GM19193 (cell line): Measurements from ENCODE around the gene OXSR1.

Experiments
- POLR2A ChIP-seq: IDR thresholded peaks from 4 replicates; pipeline ENCODE4 v1.6.1; 2011; ENCODE audit not compliant: insufficient read depth, insufficient read length; ENCODE audit errors: extremely low read depth

OXSR1 gene

DNA sequence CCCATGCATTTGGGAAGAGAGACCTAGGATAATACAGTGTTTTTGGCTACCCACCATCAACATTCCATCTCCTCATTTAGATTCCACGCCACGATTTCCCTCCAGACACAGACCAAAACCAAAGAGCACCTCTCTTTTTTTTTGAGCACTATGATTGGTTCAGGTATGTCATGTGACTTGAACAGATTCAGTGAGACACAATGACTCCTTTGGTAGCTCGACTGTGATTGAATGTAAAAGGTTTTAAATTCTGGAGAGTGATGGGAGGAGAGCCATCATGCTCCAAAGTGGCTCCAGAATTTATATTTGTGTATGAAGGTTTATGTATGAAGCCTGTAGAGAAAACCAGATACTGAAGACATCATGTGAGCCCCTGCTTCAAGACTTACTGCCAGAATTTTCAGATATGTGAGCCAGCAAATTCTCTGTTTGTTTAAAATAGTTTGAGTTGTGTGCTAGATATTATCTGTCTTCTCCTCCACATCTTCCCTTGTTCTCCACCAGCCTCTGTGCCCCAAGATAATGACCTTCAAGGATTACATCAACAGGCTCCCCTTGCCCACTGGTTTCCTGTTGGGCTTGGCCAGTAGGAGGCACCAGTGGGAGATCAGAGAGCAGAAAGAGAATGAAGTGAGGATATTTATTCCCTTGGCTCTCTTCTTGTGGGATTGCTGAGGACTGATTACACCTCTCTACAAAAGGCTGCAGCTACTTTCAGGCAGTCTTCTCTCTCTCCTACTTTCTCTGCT lies 14.4 kb upstream of the OXSR1 start:
- no peak for TF ChIP-seq POLR2A

DNA sequence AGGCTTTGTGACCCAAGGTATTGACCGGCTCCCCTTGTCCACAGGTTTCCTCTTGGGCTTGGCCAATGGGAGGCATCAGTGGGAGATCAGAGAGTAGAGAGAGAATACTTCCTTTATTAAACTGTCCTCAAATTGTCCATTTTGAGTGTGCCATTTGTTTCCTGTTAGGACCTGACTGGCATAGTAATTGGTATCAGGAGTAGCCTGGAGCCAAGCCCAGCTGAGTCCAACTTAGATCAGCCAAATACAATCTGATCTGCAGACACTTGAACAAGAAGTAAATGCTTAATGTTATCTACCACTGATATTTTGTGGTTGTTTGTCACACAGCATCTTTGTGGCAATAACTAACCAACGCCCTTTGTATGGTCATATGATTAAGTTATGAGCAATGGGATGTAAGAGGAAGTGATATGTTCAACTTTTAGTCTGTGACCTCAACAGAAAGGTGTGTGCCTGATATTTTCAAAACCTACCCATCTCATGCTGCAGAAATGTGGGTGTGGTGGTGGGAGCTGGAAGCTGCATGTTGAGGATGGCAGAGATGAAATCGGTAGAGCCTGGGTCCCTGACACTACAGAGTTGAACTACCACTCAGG lies 13.6 kb upstream of the OXSR1 start:
- TF ChIP-seq POLR2A: no peak

DNA sequence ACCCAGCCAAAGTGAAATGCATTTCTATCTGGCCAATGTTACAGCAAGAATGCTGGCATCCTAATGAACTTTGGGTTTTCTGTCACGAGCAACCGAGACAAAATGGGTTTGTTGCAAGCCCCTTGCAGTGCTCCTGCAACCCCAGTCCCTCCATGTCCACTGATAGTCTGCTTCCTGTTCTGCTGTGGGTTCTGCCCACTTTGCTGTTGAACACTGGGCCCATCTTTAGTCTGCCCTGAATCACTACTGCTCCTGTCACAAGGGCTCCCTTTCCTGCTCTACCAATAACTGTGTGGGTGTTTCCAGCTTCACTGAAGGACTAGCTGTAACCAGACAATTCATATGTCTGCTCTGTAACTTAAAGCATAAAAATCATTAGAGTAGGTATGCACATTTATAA lies 12.7 kb upstream of the OXSR1 start:
- no peak for TF ChIP-seq POLR2A

DNA sequence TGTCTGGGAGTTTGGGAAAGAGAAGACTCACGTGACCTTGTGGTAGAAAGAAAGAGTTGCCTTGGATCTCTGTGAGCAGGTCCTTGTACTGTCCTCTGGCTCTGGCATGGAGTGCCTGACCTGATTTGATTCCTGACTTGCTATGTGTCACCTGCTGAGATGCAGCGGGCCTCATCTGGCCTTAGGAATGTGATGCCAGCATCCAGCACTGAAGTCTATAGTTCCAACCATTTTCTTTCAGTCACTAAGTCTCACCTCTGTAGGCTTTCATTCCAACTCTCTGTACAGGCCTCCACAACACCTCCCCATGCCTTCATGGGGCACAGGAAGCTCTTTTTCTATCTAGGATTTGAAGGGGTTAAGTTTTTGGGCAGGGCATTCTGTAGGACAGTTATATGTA lies 12.1 kb upstream of the OXSR1 start:
- TF ChIP-seq POLR2A: no peak

DNA sequence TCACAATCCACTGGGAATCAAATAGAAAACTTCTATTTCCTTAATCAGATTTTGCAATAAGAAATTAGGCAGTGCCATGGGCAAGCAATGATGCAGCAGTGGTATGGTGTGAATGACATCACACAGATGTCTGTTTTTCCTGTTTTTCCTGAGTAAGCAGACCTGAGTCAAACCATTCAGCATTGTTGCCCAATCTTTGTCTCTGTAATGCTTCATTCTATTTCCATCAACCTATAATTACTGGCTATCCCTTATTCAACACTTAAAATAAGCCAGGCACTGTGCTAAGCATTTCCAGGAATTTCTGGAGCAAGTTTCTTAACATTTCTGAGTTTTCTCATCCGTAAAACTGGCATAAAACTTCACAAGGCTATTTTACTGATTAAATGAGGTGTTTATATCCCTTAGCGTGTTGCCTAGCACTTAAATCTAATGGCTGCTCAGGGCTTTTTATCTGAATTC lies 11.3 kb upstream of the OXSR1 start:
- TF ChIP-seq POLR2A: no peak

DNA sequence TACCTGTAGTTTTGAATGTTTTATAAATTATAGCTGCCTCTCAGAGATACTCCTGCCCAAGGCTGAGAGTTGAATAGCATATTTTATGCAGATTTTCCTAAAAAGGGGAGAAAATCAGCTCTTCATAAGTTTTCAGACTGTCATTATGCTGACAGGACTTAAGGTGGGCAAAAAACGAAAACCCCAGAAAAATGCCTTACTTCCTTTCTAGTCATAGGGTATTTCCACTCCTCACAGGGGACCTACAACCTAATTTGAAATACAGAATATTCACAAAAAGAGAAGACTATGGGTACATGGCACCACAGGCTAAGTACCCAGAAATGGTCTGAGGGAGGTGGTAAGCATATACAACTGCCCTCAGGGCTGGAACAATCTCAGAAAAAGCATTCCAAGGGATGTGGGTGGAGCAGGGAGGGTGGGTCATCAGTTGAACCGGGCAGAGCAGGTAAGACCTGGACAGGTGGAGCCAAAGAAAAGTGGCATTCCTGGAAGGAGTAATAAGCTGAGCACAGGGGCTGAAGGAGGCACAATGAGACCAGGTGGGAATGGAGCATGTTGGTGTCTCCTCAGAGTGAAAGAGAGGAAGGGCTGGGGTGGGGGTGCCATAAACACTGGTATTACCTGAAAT lies 10.6 kb upstream of the OXSR1 start:
- no peak for TF ChIP-seq POLR2A

DNA sequence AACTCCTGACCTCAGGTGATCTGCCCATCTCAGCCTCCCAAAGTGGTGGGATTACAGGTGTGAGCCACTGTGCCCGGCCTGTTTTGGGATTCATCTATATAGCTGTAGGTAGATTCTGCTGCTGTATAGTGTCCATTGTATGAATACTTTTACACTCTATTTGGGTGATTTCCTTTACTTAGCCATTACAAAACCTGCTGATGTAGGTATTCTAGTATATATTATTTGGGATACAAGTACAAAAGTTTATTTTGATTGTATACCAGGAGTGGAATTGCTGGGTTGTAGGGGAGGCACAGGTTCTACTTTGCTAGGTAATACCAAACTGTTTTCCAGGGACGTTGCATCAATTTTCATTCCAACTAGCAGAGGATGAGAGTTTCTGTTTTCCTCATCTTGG lies 9.5 kb upstream of the OXSR1 start:
- no peak for TF ChIP-seq POLR2A

DNA sequence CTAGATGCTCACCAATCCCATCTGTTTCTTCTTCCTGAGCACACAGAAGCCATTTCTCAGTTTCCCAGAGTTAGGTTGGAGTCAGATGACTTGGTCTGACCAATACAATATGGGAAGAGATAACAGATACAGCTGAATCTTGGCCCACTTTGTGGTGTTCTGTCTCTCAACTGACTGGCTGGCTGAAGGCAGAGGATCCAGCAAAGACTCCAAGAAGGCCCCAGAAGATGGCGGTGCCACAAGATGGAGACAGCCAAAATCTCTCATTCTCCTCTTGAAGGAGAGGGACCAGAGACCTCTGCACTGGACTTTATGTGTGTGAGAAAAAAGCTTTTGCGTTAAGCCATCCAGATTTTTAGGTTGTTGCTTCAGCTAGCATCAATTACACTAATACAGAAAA lies 8.2 kb upstream of the OXSR1 start:
- no peak for TF ChIP-seq POLR2A

DNA sequence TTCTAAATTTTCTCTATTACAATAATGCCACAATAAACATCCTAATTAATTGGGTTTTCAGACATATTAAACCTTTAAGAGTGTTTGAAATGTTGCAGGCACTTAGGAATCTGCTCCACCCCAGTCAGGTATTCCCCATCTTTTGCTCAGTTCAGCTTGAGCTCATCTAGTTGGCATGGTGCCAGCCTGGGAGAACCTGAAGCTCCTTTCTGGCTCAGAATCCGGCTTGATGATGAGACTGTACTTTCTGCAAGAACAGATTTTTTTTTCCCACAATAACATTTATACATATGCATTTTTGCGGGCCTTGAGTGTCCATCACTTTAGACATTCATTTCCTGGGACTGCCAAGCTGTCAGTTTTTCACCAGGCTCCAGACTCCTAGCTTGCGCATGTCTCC lies 7.7 kb upstream of the OXSR1 start:
- TF ChIP-seq POLR2A: no peak

DNA sequence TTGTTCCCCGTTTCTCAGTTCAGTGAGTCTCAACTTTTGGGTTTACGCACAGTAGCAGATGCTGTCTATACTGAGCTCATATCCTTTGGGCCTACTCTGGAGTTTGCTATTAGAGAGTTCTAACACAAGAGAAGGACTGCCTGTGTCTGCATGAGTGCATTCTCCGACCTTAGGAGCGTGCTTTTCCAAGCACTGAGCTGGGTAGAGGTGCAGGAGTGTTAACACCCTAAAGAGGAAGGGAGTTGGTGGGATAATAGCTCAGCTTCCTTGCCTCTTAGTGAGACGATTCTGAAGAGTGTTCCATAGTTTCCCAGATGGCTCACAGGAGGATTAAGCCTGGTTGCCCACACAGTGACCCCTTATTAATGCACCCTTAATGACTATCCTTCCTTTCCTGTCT lies 6.9 kb upstream of the OXSR1 start:
- no peak for TF ChIP-seq POLR2A

DNA sequence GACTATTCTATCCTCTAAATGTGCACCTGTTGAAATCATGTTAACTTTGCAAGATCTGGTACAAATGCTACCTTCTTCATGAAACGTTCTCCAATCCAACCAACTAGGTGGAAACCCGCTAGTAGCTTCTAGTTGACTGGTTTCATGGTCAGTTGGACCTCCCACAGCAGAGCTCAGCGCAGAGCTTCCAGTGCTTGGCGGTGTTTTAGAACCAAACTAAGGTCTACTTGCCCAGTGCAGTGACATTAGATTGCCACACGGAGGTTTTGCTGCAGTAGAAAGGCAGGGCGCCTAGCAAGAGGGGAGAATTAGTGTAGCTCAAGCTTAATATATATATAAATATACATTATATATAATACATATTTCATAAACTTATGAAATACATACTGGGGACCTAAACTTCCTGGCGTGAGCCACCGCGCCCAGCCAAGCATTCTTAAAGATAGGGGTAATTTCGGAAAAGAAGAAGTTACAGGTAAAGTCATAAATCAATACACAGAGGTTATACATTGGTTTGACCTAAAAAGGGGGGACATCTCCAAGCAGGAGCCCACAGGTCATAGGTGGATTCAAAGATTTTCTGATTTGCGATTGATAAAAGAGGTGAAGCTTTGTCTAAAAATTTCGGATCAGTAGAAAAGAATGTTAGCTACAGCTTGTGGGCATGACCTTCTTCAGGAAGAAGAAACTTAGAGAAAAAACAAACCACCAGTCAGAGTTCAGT lies 2.1 kb upstream of the OXSR1 start:
- no peak for TF ChIP-seq POLR2A

DNA sequence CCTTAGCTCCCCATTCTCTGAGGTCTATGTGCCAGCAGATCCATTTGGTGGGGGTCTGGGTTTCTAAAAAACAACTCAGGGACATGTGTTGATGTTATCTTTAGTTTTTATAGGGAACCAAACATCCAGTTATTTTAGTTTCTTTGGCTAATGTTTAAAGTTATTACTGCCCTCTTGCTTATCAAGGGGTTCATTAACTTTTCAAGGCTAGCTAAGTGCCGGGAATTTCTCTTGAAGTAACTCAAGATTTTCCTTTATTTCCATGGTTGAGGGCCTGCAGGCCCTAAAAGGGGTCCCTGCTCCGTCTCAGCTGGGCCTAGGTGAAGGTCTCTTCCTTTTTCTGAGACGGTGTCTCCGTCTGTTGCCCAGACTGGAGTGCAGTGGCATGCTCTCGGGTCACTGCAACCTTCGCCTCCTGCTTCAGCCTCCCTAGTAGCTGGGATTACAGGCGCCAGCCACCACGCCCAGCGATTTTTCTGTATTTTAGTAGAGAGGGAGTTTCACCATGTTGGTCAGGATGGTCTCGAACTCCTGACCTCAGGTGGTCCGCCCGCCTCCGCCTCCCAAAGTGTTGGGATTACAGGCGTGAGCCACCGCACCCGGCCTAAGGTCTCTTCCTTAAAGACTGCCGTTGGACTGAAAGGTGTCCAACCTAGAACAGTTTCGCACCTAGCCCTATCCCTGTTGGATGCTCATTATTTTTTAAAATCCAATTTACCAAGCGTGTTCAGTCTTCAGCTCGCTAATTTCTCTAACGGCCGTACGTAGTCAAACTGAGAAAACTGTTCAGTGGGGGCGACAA lies 1.3 kb upstream of the OXSR1 start:
- no peak for TF ChIP-seq POLR2A

DNA sequence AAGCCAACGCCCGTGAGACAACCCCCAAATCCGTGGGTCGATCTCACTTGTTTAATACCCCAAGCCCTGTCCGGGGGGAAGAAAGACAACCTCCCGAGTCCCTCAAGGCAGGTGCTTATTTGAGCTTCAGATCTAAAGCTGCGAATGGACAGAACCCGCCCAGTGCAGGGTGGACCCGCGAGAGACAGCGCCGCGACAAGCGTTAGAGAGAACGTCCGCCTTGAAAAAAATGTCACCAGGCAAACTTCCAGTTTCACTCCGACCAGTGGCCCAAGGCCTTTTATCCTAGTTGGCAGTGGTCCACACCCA lies 740 bp upstream of the OXSR1 start:
- TF ChIP-seq POLR2A: no peak

DNA sequence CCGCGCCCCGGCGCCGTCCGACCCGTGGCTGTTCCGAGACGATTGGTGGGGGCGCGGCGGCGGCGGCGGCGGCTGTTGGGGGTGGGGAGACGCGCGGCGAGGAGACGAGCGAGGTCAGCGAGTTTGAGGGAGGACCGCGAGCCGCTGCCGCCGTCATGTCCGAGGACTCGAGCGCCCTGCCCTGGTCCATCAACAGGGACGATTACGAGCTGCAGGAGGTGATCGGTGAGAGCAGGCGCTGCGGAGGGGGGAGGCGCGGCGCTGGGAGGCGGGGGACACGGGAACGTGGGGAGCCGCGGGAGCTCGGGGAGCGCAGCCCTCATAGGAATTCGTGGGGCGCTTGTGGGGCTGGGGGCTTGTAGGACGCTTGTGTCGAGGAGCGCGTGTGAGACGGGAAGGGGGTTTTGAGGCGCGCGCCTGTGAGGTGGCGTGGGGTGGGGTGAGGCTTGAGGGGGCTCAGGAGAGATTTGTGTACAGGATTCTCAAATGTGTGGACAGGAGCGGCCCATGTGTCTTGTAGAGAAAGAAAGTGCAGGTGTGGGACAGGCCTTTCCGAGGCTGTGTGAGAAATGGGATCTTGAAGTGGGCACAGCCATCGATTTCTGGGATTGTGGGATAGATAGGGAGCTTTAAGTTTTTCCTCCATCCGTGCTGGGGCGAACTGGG lies 518 bp downstream of the OXSR1 start:
- no peak for TF ChIP-seq POLR2A
